Stomach (tissue), 4 donors: Measurements from ENCODE around the gene HMGB2.

Experiments
- POLR2A ChIP-seq, 4 donors: fragments of 450-650 bp; IDR thresholded peaks; one replicate each; pipeline ENCODE4 v1.6.1; 2016; ENCODE audit warnings: antibody characterized with exemption in 4 of 4, control low read depth in 2 of 4, mild to moderate bottlenecking in 1 of 4, moderate library complexity in 1 of 4
- POLR2AphosphoS5 ChIP-seq, 3 donors: sonication (generic); formaldehyde crosslinking; IDR thresholded peaks; one replicate each; pipeline ENCODE4 v1.6.1; 2016; ENCODE audit warnings: antibody characterized with exemption in 3 of 3
- TF ChIP-seq, protein P1 (sequence below), 7 experiments: fragments of 450-650 bp in 4 of 7; fragments of 200-600 bp in 3 of 7; sonication (generic) in 3 of 7; IDR thresholded peaks; one replicate each; pipeline ENCODE4 v1.5.1; 2016 to 2019; ENCODE audit warnings: antibody characterized with exemption in 7 of 7, control low read depth in 2 of 7, mild to moderate bottlenecking in 1 of 7

DNA sequence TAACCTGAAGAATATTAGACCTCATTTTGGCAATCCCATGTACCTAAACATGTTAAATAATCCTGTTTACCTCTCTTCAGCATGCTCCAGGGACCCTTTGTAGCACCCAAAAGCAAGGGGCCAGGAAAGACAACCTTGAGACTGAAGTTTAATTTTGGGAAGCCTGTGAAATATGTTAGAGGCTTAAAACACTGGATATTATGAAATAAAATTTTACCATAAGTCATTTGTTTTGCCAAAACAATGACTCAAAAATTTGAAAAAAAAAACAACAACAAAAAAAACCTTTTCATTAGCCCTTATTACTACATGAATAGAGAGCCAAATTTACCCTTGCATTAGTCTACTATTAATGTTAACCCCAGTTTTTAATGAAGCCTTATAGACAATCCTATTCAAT lies 49.7 kb downstream of the HMGB2 start:
- TF ChIP-seq POLR2A (IDR thresholded peaks at IDR 0.05) (no peak), POLR2AphosphoS5 (IDR thresholded peaks at IDR 0.05) (no peak)
- TF ChIP-seq, protein P1, sequence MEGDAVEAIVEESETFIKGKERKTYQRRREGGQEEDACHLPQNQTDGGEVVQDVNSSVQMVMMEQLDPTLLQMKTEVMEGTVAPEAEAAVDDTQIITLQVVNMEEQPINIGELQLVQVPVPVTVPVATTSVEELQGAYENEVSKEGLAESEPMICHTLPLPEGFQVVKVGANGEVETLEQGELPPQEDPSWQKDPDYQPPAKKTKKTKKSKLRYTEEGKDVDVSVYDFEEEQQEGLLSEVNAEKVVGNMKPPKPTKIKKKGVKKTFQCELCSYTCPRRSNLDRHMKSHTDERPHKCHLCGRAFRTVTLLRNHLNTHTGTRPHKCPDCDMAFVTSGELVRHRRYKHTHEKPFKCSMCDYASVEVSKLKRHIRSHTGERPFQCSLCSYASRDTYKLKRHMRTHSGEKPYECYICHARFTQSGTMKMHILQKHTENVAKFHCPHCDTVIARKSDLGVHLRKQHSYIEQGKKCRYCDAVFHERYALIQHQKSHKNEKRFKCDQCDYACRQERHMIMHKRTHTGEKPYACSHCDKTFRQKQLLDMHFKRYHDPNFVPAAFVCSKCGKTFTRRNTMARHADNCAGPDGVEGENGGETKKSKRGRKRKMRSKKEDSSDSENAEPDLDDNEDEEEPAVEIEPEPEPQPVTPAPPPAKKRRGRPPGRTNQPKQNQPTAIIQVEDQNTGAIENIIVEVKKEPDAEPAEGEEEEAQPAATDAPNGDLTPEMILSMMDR (IDR thresholded peaks at IDR 0.05): no peak
